Upper lobe of left lung (tissue), 4 donors: ENCODE data around the gene VEPH1.

Experiments
- POLR2AphosphoS5 ChIP-seq, 2 donors: sonication (generic); formaldehyde crosslinking; IDR thresholded peaks; one replicate each; pipeline ENCODE4 v1.5.1; 2017; ENCODE audit warnings: antibody characterized with exemption in 2 of 2
- TF ChIP-seq, protein P1 (sequence below), 6 experiments: fragments of 450-650 bp in 4 of 6; fragments of 200-600 bp in 2 of 6; sonication (generic) in 2 of 6; IDR thresholded peaks; one replicate each; pipeline ENCODE4 v1.5.1; 2016 to 2019; ENCODE audit warnings: antibody characterized with exemption in 6 of 6

DNA sequence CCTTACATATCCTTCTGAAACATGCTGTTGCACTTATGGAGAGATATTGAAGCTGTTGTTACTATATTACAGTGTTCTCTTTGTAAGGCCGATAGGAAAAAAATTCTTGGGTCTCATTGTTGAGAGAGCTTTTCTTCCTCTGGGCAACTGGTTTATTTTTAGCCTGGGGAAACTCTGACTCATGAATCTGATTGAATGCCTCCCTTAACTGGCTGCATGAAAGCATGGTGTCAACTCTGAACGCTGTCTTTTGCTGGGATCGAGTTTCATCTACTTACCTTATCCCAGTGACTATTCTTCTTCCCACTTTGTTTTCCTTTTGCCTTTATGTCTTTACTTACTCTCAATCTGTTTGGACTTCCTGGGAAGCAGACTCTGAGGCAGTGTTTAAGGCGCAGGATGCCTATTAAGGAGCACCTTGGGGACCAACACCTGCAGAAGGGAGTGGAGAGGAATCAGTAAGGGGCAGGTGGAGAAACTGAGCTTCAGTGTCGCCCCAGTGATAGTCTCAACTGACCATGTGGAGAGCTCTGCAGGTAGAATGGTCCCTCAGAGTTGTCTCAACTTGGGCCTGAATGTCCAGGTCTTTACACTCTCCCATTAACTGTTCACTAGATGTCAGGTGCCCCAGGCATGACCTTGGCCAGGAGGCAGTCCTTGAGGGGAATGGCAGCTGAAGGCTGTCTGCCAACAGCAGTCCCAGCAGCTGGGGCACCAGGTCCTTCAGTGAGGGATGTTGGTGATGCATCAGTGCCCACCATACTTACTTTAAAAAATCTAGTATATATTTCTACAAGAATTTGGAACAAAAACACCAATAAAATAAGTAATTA is 254.4 kb downstream of the VEPH1 start:
- TF ChIP-seq, protein P1, sequence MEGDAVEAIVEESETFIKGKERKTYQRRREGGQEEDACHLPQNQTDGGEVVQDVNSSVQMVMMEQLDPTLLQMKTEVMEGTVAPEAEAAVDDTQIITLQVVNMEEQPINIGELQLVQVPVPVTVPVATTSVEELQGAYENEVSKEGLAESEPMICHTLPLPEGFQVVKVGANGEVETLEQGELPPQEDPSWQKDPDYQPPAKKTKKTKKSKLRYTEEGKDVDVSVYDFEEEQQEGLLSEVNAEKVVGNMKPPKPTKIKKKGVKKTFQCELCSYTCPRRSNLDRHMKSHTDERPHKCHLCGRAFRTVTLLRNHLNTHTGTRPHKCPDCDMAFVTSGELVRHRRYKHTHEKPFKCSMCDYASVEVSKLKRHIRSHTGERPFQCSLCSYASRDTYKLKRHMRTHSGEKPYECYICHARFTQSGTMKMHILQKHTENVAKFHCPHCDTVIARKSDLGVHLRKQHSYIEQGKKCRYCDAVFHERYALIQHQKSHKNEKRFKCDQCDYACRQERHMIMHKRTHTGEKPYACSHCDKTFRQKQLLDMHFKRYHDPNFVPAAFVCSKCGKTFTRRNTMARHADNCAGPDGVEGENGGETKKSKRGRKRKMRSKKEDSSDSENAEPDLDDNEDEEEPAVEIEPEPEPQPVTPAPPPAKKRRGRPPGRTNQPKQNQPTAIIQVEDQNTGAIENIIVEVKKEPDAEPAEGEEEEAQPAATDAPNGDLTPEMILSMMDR (IDR thresholded peaks at IDR 0.05), result no peak
- no peak for TF ChIP-seq POLR2AphosphoS5 (IDR thresholded peaks at IDR 0.05)
